Glomerular endothelial cell (primary cell): ENCODE results near the gene EIF2B1. TPM values are rescaled to one million over a fixed set of nuclear protein-coding genes. Genes with fewer than 3 reads are reported as not detected.

Experiments used
- DNase-seq: peaks from one replicate; pipeline ENCODE4 v3.0.0-alpha.2; 2011; ENCODE audit warnings: low read depth, low spot score; ENCODE audit errors: extremely low read depth
- total RNA-seq: library from RNA; depleted of rRNA; stranded (reverse); fragments of >200 nt; gene quantifications from 2 replicates; pipeline ENCODE4 v1.2.3, GENCODE V29; 2015

EIF2B1 gene
- total RNA-seq, 1 donor from 2014 or later = 94.2 TPM

- no peak for DNase-seq
These were observed 61.1 kb downstream of the EIF2B1 start for GRCh38 chr12:123572391-123572790.

- DNase-seq = no peak
These were observed 62.1 kb downstream of the EIF2B1 start for GRCh38 chr12:123571343-123571813.

Other genes starting within 250 kb of the EIF2B1 start
- 28.3 and 55.2 TPM in 2 replicates for gene KMT5A, start 249.6 kb downstream of the EIF2B1 start, total RNA-seq
- 3.3 and 3.7 TPM in 2 replicates for gene RILPL2, start 197.0 kb downstream of the EIF2B1 start, total RNA-seq
- gene SNRNP35, start 175.5 kb downstream of the EIF2B1 start, total RNA-seq = 11.6 and 15.7 TPM in 2 replicates
- 29.5 and 42.2 TPM in 2 replicates for gene RILPL1, start 100.0 kb downstream of the EIF2B1 start, total RNA-seq
- gene TMED2, start 49.1 kb downstream of the EIF2B1 start, total RNA-seq = 159 and 194 TPM in 2 replicates
- 11.9 and 20.6 TPM in 2 replicates for gene DDX55, start 31.6 kb downstream of the EIF2B1 start, total RNA-seq
- 16.4 and 22.7 TPM in 2 replicates for gene GTF2H3, start 143 bp upstream of the EIF2B1 start, total RNA-seq
- 10.2 and 10.7 TPM in 2 replicates for gene TCTN2, start 37.4 kb upstream of the EIF2B1 start, total RNA-seq
- 11.6 and 18.9 TPM in 2 replicates for gene ATP6V0A2, start 78.7 kb upstream of the EIF2B1 start, total RNA-seq
- gene DNAH10, start 128.6 kb upstream of the EIF2B1 start, total RNA-seq = not detected in 2 replicates